AG04449 (cell line): ENCODE measurements around the gene AFG1L.
"Not testable (repeated sequence)": the region's sequence is repeated elsewhere in the genome, so short reads cannot be mapped to it uniquely, and the experiment has no call there.

ENCODE experiments used
- CTCF ChIA-PET: fragments of 350-600 bp; formaldehyde crosslinking; extraction: SDS; loops from one replicate; lab custom pipeline; 2021; ENCODE audit warnings: antibody characterized with exemption; lab: Yijun Ruan, JAX
- POLR2A ChIA-PET: fragments of 400-600, 350-600 bp; formaldehyde crosslinking; extraction: SDS; loops from one replicate; lab custom pipeline; 2020; ENCODE audit warnings: antibody characterized with exemption, inconsistent platforms; lab: Yijun Ruan, JAX
- DNase-seq: peaks from one replicate; pipeline ENCODE4 v3.0.0-alpha.2; 2010; ENCODE audit warnings: low read depth, low spot score
- H3K4me3 ChIP-seq: 2 replicates; pipeline ENCODE4 v1.5.1; 2011; ENCODE audit warnings: low read depth, mild to moderate bottlenecking, control low read depth, low read length
- TF ChIP-seq, protein P1 (sequence below): IDR thresholded peaks from one replicate; pipeline ENCODE4 v1.5.1; 2011; ENCODE audit warnings: mild to moderate bottlenecking, moderate library complexity, low read length, control low read depth, inconsistent platforms; ENCODE audit not compliant: insufficient read depth; ENCODE audit errors: missing control alignments

Gene AFG1L

DNA sequence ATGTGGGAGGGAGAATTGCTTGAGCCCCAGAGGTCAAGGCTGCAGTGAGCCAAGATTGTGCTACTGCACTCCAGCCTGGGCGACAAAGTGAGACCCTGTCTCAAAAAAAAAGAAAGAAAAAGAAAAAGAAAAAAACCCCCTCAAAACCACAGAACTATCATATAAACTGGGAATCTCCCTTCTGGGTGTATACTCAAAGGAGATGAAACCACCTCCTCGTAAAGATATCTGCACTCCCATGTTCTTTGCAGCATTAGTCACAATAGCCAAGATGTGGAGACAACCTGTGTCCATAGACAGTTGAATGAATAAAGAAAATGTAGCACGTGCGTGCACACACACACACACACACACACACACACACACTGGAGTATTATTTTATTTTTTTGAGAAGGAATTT is 8.5 kb upstream of the AFG1L start:
- POLR2A ChIA-PET: no interaction called here
- TF ChIP-seq, protein P1, sequence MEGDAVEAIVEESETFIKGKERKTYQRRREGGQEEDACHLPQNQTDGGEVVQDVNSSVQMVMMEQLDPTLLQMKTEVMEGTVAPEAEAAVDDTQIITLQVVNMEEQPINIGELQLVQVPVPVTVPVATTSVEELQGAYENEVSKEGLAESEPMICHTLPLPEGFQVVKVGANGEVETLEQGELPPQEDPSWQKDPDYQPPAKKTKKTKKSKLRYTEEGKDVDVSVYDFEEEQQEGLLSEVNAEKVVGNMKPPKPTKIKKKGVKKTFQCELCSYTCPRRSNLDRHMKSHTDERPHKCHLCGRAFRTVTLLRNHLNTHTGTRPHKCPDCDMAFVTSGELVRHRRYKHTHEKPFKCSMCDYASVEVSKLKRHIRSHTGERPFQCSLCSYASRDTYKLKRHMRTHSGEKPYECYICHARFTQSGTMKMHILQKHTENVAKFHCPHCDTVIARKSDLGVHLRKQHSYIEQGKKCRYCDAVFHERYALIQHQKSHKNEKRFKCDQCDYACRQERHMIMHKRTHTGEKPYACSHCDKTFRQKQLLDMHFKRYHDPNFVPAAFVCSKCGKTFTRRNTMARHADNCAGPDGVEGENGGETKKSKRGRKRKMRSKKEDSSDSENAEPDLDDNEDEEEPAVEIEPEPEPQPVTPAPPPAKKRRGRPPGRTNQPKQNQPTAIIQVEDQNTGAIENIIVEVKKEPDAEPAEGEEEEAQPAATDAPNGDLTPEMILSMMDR: no peak
- CTCF ChIA-PET: interaction anchor here (0.7 kb wide), 1 partner anchor 44 kb away, joined by 3 read pairs; no protein-coding TSS in a partner anchor
- no peak for DNase-seq
- H3K4me3 ChIP-seq: no peak overlapping the region

DNA sequence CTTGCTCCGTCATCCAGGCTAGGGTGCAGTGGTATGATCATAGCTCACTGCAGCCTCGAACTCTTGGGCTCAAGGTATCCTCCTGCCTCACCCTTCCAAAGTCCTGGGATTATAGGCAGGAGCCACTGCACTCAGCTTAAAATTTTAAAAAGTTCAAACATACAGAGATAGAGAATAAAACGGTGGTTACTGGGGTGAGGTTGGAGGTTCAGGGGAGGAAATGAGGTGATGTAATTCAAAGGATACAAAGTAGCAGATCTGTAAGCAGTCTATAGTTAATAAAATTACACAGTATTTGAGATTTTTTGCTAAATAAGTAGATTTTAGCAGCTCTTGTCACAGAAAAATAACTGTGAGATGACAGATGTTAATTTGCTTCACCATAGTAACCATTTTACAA is 7.5 kb upstream of the AFG1L start:
- TF ChIP-seq, protein P1: no peak
- ChIA-PET POLR2A (no interaction called here), CTCF (interaction anchor here (1.0 kb wide), 1 partner anchor 17 kb away, joined by 3 read pairs; no protein-coding TSS in a partner anchor)
- H3K4me3 ChIP-seq: no peak overlapping the region
- DNase-seq: no peak

DNA sequence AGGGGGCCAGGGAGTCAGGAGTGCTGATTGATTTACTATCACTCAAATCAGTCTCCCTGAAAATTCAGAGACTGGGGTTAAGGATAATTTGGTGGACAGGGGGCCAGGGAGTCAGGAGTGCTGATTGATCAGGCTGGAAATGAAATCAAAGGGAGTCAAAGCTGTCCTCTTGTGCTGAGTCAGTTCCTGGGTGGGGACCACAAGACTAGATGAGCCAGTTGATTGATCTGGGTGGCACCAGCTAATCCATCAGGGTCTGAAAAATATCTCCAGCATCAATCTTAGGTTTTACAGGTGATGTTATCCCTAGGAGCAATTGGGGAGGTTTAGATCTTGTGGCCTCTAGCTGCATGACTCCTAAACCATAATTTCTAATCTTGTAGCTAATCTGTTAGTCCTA is 6.1 kb upstream of the AFG1L start:
- POLR2A ChIA-PET: no interaction called here
- TF ChIP-seq, protein P1: no peak
- no peak for DNase-seq
- CTCF ChIA-PET: no interaction called here
- no peak overlapping the region for H3K4me3 ChIP-seq

DNA sequence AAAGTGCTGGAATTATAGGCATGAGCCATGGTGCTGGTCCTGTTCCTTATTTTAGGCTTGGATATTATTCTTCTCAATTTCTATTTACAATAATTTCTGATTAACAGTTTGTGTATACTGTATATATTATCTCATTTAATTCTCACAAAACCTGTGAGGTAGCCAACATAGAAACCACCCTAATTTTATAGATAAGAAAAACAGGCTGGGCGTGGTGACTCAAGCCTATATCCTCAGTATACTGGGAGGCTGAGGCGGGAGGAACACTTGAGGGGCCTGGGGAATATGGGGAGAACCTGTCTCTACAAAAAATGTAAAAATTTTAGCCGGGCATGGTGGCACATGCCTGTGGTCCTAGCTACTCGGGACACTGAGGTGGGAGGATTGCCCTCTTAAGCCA is 3.8 kb upstream of the AFG1L start:
- DNase-seq: no peak
- H3K4me3 ChIP-seq: no peak overlapping the region
- TF ChIP-seq, protein P1: no peak
- ChIA-PET POLR2A (no interaction called here), CTCF (no interaction called here)

DNA sequence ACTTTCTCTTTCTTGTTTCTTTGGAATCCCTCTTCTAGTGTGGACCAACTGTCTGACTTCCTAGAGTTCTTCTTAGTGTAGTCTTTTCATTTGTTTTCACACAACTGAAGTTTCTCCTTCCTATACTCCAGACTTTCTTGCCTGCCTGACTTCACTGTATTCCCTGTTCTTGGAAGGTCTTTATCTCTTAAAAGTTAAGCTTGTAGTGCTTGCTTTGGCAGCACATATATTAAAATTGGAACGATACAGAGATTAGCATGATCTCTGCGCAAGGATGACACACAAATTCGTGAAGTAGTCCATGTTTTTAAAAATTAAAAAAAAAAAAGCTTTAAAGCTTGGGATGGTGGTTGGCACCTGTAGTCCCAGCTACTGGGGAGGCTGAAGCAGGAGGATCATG is 2.3 kb upstream of the AFG1L start:
- H3K4me3 ChIP-seq, DNase-seq, CTCF ChIA-PET, POLR2A ChIA-PET: not testable (repeated sequence)

DNA sequence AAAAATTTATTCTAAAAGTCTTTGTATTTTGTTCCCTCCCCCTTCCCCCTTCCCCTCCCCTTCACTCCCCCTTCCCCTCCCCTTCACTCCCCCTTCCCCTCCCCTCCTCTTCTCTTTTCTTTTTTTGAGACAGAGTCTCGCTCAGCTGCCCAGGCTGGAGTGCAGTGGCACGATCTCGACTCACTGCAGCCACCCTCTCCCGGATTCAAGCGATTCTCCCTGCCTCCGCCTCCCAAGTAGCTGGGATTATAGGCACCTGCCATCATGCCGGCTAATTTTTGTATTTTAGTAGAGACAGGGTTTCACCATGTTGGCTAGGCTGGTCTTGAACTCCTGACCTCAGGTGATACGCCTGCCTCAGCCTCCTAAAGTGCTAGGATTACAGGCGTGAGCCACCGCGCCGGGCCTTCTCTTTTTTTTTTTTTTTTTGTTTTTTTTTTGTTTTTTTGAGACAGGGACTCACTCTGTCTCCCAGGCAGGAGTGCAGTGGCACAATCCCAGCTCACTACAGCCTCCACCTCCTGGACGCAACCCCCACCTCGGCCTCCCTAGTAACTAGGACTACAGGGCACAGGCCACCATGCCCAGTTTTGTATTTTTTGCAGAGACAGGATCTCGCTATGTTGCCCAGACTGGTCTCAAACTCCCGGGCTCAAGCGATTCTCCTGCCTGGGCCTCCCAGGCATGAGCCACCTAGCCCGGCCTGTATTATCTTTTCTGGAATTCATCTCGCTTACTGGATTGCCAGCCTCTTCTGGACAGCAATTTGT is 1.1 kb upstream of the AFG1L start:
- DNase-seq: no peak
- TF ChIP-seq, protein P1: no peak
- CTCF ChIA-PET: no interaction called here
- POLR2A ChIA-PET: no interaction called here
- H3K4me3 ChIP-seq: no peak overlapping the region

DNA sequence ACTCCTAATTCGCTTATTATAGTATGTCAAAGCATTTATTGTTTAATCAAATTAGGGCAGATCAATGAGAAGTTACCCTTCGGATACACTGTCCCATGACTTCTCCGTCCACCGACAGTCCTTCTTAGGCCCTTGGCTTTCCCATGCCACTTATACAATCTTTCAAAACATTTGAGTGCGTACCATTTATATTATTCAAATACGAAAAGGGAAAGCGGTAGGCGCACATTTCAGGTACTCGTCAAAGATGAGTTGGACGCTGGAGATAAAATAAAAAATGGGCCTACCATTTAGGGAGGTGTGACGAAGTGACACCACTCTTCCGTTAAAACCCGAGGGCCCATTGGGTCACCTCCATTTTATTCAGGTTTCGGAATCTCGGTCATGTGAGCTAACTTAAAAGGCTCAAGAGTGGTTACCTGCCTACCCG is 542 bp upstream of the AFG1L start:
- TF ChIP-seq, protein P1: no peak
- DNase-seq: no peak
- ChIA-PET CTCF (no interaction called here), POLR2A (interaction anchor here (1.1 kb wide), 1 partner anchor 33 kb away, joined by 6 read pairs; the partner anchor contains the start of gene SNX3)
- H3K4me3 ChIP-seq: peak overlapping the region; percentile 96
